ENCODE data around the gene TBC1D22A. TPM values are rescaled to one million over a fixed set of nuclear protein-coding genes. Genes with fewer than 3 reads are reported as not detected.

The TBC1D22A gene
- total and polyA plus RNA-seq, 2 donors (not counting 3 experiments of a cell fraction or from before 2014, with no cell fraction given) = 26.1 to 32.4 TPM

GRCh38 chr22:46933040-46933930, 170.8 kb downstream of the TBC1D22A start:
- no peak for TF ChIP-seq MYC (IDR thresholded peaks at IDR 0.05; ENCODE audit: low read depth, low read length)
- TF ChIP-seq EZH2 (IDR thresholded peaks at IDR 0.05; ENCODE audit: borderline replicate concordance, low read depth, low read length, severe bottlenecking) = no peak
- no peak for TF ChIP-seq POLR2A (IDR thresholded peaks at IDR 0.05; ENCODE audit: low read depth, low read length)
- intact Hi-C loops (cut with micrococcal nuclease) (no loop called here), dilution Hi-C loops (cut with MboI; ENCODE audit: extremely low pct_ligation_motif_present, low sequenced_read_pairs) (no loop called here)
- Histone ChIP-seq H2AFZ (ENCODE audit: low read depth, low read length) (no peak overlapping the region), H3K9me1 (replicated peaks; ENCODE audit: control insufficient read depth, extremely low read depth, insufficient read depth, low read length) (no peaks in the 10 kb centered on the region), H3K4me1 (ENCODE audit: control insufficient read depth, extremely low read depth, insufficient read depth, low read length) (peaks cover 16% of the 10 kb centered on the region), H3K79me2 (ENCODE audit: control insufficient read depth, insufficient read depth, low read length) (no peaks in the 10 kb centered on the region), H4K20me1 (replicated peaks; ENCODE audit: control insufficient read depth, extremely low read depth, insufficient read depth, low read length) (no peaks in the 10 kb centered on the region), H3K9ac (replicated peaks; ENCODE audit: extremely low read depth, insufficient read depth, low read length) (no peak overlapping the region), H3K4me3 (replicated peaks in 1 of 3; ENCODE audit: insufficient read depth in 1 of 3, low read depth in 1 of 3, low read length in 3 of 3) (no peak overlapping the region), H3K27me3 (ENCODE audit: control insufficient read depth in 2 of 2, insufficient read depth in 2 of 2, low read length in 2 of 2) (no peaks in the 10 kb centered on the region), H3K36me3 (ENCODE audit: control insufficient read depth in 2 of 2, extremely low read depth in 1 of 2, insufficient read depth in 2 of 2, low read length in 2 of 2) (no peaks in the 10 kb centered on the region), H3K9me3 (replicated peaks; ENCODE audit: control insufficient read depth, insufficient read depth, low read length) (no peaks in the 10 kb centered on the region), H3K27ac (ENCODE audit: insufficient read depth, low read depth, low read length) (no peak overlapping the region), H3K4me2 (ENCODE audit: insufficient read depth, low read length) (no peak overlapping the region)
- no peak for DNase-seq (ENCODE audit: low read depth, low spot score)
- POLR2A ChIA-PET = no interaction called here
- FAIRE-seq = no peak
- no TSS peak for BruUV-seq (replicated peaks)
- CTCF ChIA-PET = no interaction called here

- no peaks in the 10 kb centered on the region for H3K79me2 ChIP-seq (ENCODE audit: control insufficient read depth, insufficient read depth, low read length)
- no peaks in the 10 kb centered on the region for H3K9me3 ChIP-seq (replicated peaks; ENCODE audit: control insufficient read depth, insufficient read depth, low read length)
- DNase-seq (ENCODE audit: low read depth, low spot score) (peak; percentile 6), FAIRE-seq (no peak)
- H3K9ac ChIP-seq (replicated peaks; ENCODE audit: extremely low read depth, insufficient read depth, low read length) = peak overlapping the region; percentile 24
- POLR2A ChIA-PET = no interaction called here
- peaks cover 16% of the 10 kb centered on the region for H3K4me1 ChIP-seq (ENCODE audit: control insufficient read depth, extremely low read depth, insufficient read depth, low read length)
- H3K27ac ChIP-seq (ENCODE audit: insufficient read depth, low read depth, low read length) = peak overlapping the region; percentile 76
- H3K9me1 ChIP-seq (replicated peaks; ENCODE audit: control insufficient read depth, extremely low read depth, insufficient read depth, low read length) = no peaks in the 10 kb centered on the region
- CTCF ChIA-PET = interaction anchor here (0.7 to 1.5 kb wide), 4 partner anchors 63 to 136 kb away, joined by 3 to 6 read pairs (median 4); no protein-coding TSS in a partner anchor
- H4K20me1 ChIP-seq (replicated peaks; ENCODE audit: control insufficient read depth, extremely low read depth, insufficient read depth, low read length) = no peaks in the 10 kb centered on the region
- H2AFZ ChIP-seq (ENCODE audit: low read depth, low read length) = no peak overlapping the region
- TF ChIP-seq POLR2AphosphoS5 (IDR thresholded peaks at IDR 0.05; ENCODE audit: insufficient read depth, low read depth, low read length) = no peak
- dilution Hi-C loops (cut with MboI; ENCODE audit: extremely low pct_ligation_motif_present, low sequenced_read_pairs) = no loop called here
- H3K36me3 ChIP-seq (ENCODE audit: control insufficient read depth in 2 of 2, extremely low read depth in 1 of 2, insufficient read depth in 2 of 2, low read length in 2 of 2) = no peaks in the 10 kb centered on the region
- intact Hi-C loops (cut with micrococcal nuclease) = loop anchor here (1.0 kb wide), 1 partner anchor 8 kb away; no protein-coding TSS in a partner anchor
- no peak overlapping the region for H3K4me2 ChIP-seq (ENCODE audit: insufficient read depth, low read length)
- no peak overlapping the region for H3K4me3 ChIP-seq (replicated peaks in 1 of 3; ENCODE audit: insufficient read depth in 1 of 3, low read depth in 1 of 3, low read length in 3 of 3)
- no TSS peak for BruUV-seq (replicated peaks)
- no peaks in the 10 kb centered on the region for H3K27me3 ChIP-seq (ENCODE audit: control insufficient read depth in 2 of 2, insufficient read depth in 2 of 2, low read length in 2 of 2)
These were observed 171.8 kb downstream of the TBC1D22A start for GRCh38 chr22:46934172-46934745.
